MM.1S (cell line): ENCODE measurements around the gene SLC27A2.

Experiments
- DNase-seq: peaks from one replicate; pipeline ENCODE4 v3.0.0-alpha.2; 2015
- H2AFZ ChIP-seq: fragments of 300-600 bp; sonication (generic); 2 replicates; pipeline ENCODE4 v1.6.0; 2016; ENCODE audit warnings: antibody characterized with exemption, low read length
- H3F3A ChIP-seq: fragments of 300-600 bp; sonication (generic); 2 replicates; pipeline ENCODE4 v1.6.1; 2016; ENCODE audit warnings: mild to moderate bottlenecking, antibody characterized with exemption, low read length, moderate library complexity, mixed read lengths; ENCODE audit not compliant: insufficient read depth
- H3K27ac ChIP-seq: fragments of 300-600 bp; sonication (generic); 2 replicates; pipeline ENCODE4 v1.5.1; 2016; ENCODE audit warnings: mild to moderate bottlenecking, low read length
- H3K27me3 ChIP-seq: fragments of 300-600 bp; sonication (generic); replicated peaks from 2 replicates; pipeline ENCODE4 v1.6.0; 2016; ENCODE audit warnings: low read length; ENCODE audit not compliant: insufficient read depth
- H3K36me3 ChIP-seq: fragments of 300-600 bp; sonication (generic); replicated peaks from 2 replicates; pipeline ENCODE4 v1.6.1; 2016; ENCODE audit warnings: mild to moderate bottlenecking, low read length, mixed read lengths; ENCODE audit not compliant: insufficient read depth
- H3K4me1 ChIP-seq: fragments of 300-600 bp; sonication (generic); 2 replicates; pipeline ENCODE4 v1.6.1; 2016; ENCODE audit warnings: low read length, mixed read lengths
- H3K4me2 ChIP-seq: fragments of 300-600 bp; sonication (generic); 2 replicates; pipeline ENCODE4 v1.6.0; 2016; ENCODE audit warnings: low read depth, low read length
- H3K4me3 ChIP-seq: fragments of 300-600 bp; sonication (generic); 2 replicates; pipeline ENCODE4 v1.5.1; 2016; ENCODE audit warnings: low read length, mixed read lengths
- H3K79me2 ChIP-seq: fragments of 300-600 bp; sonication (generic); 2 replicates; pipeline ENCODE4 v1.6.1; 2016; ENCODE audit warnings: mixed run types, low read length, mixed read lengths
- H3K9ac ChIP-seq: fragments of 300-600 bp; sonication (generic); 2 replicates; pipeline ENCODE4 v1.6.1; 2016; ENCODE audit warnings: low read length, mixed read lengths
- H3K9me2 ChIP-seq: fragments of 300-600 bp; sonication (generic); replicated peaks from 2 replicates; pipeline ENCODE4 v1.6.1; 2016; ENCODE audit warnings: mild to moderate bottlenecking, low read length, mixed read lengths; ENCODE audit not compliant: insufficient read depth
- H3K9me3 ChIP-seq: fragments of 300-600 bp; sonication (generic); replicated peaks from 2 replicates; pipeline ENCODE4 v1.6.1; 2016; ENCODE audit warnings: mild to moderate bottlenecking, low read length, mixed read lengths; ENCODE audit not compliant: insufficient read depth
- H4K20me1 ChIP-seq: fragments of 300-600 bp; sonication (generic); 2 replicates; pipeline ENCODE4 v1.6.1; 2016; ENCODE audit warnings: mild to moderate bottlenecking, low read length, moderate library complexity, mixed read lengths; ENCODE audit not compliant: insufficient read depth
- EZH2 ChIP-seq: fragments of 300-600 bp; sonication (generic); optimal IDR thresholded peaks from 2 replicates; pipeline ENCODE3; 2017; ENCODE audit warnings: low read depth, mild to moderate bottlenecking, antibody characterized with exemption, low read length, mixed read lengths
- EZH2phosphoT487 ChIP-seq: fragments of 300-600 bp; sonication (generic); IDR thresholded peaks from 2 replicates; pipeline ENCODE4 v1.6.1; 2018; ENCODE audit warnings: antibody characterized with exemption, low read length
- TF ChIP-seq, protein P1 (sequence below): fragments of 300-600 bp; sonication (generic); IDR thresholded peaks from 2 replicates; pipeline ENCODE4 v1.5.1; 2016; ENCODE audit warnings: antibody characterized with exemption, low read length, mixed read lengths

Gene SLC27A2

GRCh38 chr15:50249704-50250103 is 67.7 kb downstream of the SLC27A2 start:
- H4K20me1 ChIP-seq, result no peaks in the 10 kb centered on the region
- TF ChIP-seq, protein P1, sequence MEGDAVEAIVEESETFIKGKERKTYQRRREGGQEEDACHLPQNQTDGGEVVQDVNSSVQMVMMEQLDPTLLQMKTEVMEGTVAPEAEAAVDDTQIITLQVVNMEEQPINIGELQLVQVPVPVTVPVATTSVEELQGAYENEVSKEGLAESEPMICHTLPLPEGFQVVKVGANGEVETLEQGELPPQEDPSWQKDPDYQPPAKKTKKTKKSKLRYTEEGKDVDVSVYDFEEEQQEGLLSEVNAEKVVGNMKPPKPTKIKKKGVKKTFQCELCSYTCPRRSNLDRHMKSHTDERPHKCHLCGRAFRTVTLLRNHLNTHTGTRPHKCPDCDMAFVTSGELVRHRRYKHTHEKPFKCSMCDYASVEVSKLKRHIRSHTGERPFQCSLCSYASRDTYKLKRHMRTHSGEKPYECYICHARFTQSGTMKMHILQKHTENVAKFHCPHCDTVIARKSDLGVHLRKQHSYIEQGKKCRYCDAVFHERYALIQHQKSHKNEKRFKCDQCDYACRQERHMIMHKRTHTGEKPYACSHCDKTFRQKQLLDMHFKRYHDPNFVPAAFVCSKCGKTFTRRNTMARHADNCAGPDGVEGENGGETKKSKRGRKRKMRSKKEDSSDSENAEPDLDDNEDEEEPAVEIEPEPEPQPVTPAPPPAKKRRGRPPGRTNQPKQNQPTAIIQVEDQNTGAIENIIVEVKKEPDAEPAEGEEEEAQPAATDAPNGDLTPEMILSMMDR, result no peak
- no peak for TF ChIP-seq EZH2phosphoT487
- TF ChIP-seq EZH2, result no peak
- no peak overlapping the region for H3K4me3 ChIP-seq
- no peaks in the 10 kb centered on the region for H3F3A ChIP-seq
- no peak overlapping the region for H2AFZ ChIP-seq
- H3K27ac ChIP-seq, result no peak overlapping the region
- H3K36me3 ChIP-seq, result no peaks in the 10 kb centered on the region
- DNase-seq, result no peak
- H3K9ac ChIP-seq, result no peak overlapping the region
- H3K9me2 ChIP-seq, result no peaks in the 10 kb centered on the region
- no peak overlapping the region for H3K4me2 ChIP-seq
- no peaks in the 10 kb centered on the region for H3K9me3 ChIP-seq
- H3K27me3 ChIP-seq, result no peaks in the 10 kb centered on the region
- H3K4me1 ChIP-seq, result peaks cover 14% of the 10 kb centered on the region
- no peaks in the 10 kb centered on the region for H3K79me2 ChIP-seq

DNA sequence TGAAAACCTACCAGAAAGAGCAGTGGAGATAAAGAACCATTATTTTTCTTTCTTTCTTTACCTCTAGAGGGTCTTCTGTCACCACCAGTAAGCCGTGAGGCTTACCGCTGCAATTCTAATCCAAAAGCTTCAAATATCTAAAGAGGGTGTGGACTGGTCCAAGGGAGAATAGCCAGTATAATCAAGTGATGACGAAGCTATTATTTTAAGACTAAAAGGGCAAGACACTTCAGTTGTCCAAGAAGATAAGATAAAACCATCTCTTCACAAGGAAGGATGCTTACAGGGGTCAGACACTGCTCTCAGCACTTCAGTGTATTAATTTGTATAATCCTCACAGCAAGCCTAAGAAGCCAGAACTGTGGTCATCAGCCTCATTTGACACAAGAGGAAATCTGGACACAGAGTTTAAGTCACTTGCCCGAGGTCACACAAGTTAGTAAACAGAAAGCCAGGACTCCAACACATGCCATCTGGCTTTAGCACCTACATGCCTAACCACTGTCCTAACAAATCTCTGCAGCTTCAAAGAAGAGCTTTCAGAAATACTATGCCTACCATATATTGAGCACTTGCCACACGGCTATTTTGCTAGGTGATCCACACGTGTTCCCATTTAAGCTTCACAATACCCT is 68.9 kb downstream of the SLC27A2 start:
- no peak overlapping the region for H3K4me3 ChIP-seq
- H4K20me1 ChIP-seq, result no peaks in the 10 kb centered on the region
- no peak for DNase-seq
- no peak overlapping the region for H3K4me2 ChIP-seq
- H3K27me3 ChIP-seq, result no peaks in the 10 kb centered on the region
- H3F3A ChIP-seq, result no peaks in the 10 kb centered on the region
- no peak overlapping the region for H2AFZ ChIP-seq
- H3K9me3 ChIP-seq, result no peaks in the 10 kb centered on the region
- no peaks in the 10 kb centered on the region for H3K9me2 ChIP-seq
- H3K79me2 ChIP-seq, result no peaks in the 10 kb centered on the region
- no peaks in the 10 kb centered on the region for H3K36me3 ChIP-seq
- H3K27ac ChIP-seq, result no peak overlapping the region
- no peak overlapping the region for H3K9ac ChIP-seq
- TF ChIP-seq EZH2 (no peak), EZH2phosphoT487 (no peak)
- TF ChIP-seq, protein P1, result no peak
- peaks cover 14% of the 10 kb centered on the region for H3K4me1 ChIP-seq

DNA sequence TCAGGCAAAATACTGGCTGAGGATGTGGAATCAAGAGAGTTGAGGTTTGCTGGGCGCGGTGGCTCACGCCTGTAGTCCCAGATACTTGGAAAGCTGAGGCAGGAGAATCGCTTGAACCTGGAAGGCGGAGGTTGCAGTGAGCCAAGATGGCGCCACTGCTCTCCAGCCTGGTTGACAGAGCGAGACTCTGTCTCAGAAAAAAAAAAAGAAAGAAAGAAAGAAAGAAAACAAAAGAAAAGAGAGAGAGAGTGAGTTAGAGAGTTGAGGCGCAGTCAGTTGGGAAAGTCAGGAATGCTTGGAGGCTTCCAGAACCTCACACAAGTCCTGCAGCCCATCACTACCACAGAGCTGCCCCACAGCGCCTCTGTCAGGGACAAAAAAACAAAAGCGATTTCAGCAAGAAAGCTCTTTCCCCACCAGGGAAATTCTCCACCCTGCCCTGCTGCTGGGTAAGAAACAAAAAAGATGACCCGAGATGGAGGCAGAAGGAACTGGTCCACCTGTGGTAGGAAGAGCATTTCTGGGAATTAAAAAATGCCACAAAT is 69.7 kb downstream of the SLC27A2 start:
- H3K9me3 ChIP-seq, result no peaks in the 10 kb centered on the region
- no peak for DNase-seq
- H3F3A ChIP-seq, result no peaks in the 10 kb centered on the region
- TF ChIP-seq EZH2phosphoT487 (no peak), EZH2 (no peak)
- TF ChIP-seq, protein P1, result no peak
- no peaks in the 10 kb centered on the region for H3K79me2 ChIP-seq
- no peaks in the 10 kb centered on the region for H3K9me2 ChIP-seq
- H3K4me1 ChIP-seq, result peaks cover 14% of the 10 kb centered on the region
- H3K9ac ChIP-seq, result no peak overlapping the region
- no peaks in the 10 kb centered on the region for H3K36me3 ChIP-seq
- H3K4me2 ChIP-seq, result no peak overlapping the region
- H4K20me1 ChIP-seq, result no peaks in the 10 kb centered on the region
- no peak overlapping the region for H3K4me3 ChIP-seq
- H3K27me3 ChIP-seq, result no peaks in the 10 kb centered on the region
- no peak overlapping the region for H3K27ac ChIP-seq
- no peak overlapping the region for H2AFZ ChIP-seq
